ENCODE results near the gene EDN2.

The EDN2 gene

GRCh38 chr1:41523071-41523470, 38.6 kb upstream of the EDN2 start:
- no peaks in the 10 kb centered on the region for H3K36me3 ChIP-seq (ENCODE audit: control insufficient read depth, low read length)
- H3K9me2 ChIP-seq (replicated peaks; ENCODE audit: control insufficient read depth, low read length), result no peaks in the 10 kb centered on the region
- no peaks in the 10 kb centered on the region for H3K79me2 ChIP-seq (ENCODE audit: control insufficient read depth, low read length)
- TF ChIP-seq EZH2phosphoT487 (IDR thresholded peaks at IDR 0.05; ENCODE audit: borderline replicate concordance, low read length), result no peak
- TF ChIP-seq CTCF (IDR thresholded peaks at IDR 0.05; ENCODE audit: low read depth, low read length, poor library complexity, severe bottlenecking), result no peak
- H3K4me3 ChIP-seq (ENCODE audit: low read length), result no peak overlapping the region
- no peaks in the 10 kb centered on the region for H4K20me1 ChIP-seq (ENCODE audit: control insufficient read depth, insufficient read depth, low read depth, low read length)
- H3F3A ChIP-seq (ENCODE audit: control insufficient read depth, insufficient read depth), result no peaks in the 10 kb centered on the region
- no peaks in the 10 kb centered on the region for H3K27me3 ChIP-seq (ENCODE audit: control insufficient read depth, low read length)
- peaks cover 14% of the 10 kb centered on the region; the same call in 1 of the 2 replicates for H3K9me3 ChIP-seq (ENCODE audit: control insufficient read depth, insufficient read depth, low read length)
- no peaks in the 10 kb centered on the region for H3K4me1 ChIP-seq (ENCODE audit: control insufficient read depth, low read length)
- H3K27ac ChIP-seq (ENCODE audit: low read depth, low read length), result no peak overlapping the region
- H3K4me2 ChIP-seq (ENCODE audit: low read length), result no peak overlapping the region

GRCh38 chr1:41521766-41522165, 37.3 kb upstream of the EDN2 start:
- no peak overlapping the region for H3K4me3 ChIP-seq (ENCODE audit: low read length)
- H3K36me3 ChIP-seq (ENCODE audit: control insufficient read depth, low read length), result no peaks in the 10 kb centered on the region
- no peaks in the 10 kb centered on the region for H3K4me1 ChIP-seq (ENCODE audit: control insufficient read depth, low read length)
- no peaks in the 10 kb centered on the region for H3K79me2 ChIP-seq (ENCODE audit: control insufficient read depth, low read length)
- peaks cover under 1% of the 10 kb centered on the region; the same call in 1 of the 2 replicates for H3K9me3 ChIP-seq (ENCODE audit: control insufficient read depth, insufficient read depth, low read length)
- no peak overlapping the region for H3K4me2 ChIP-seq (ENCODE audit: low read length)
- H3K27me3 ChIP-seq (ENCODE audit: control insufficient read depth, low read length), result no peaks in the 10 kb centered on the region; the same call in 1 of the 2 replicates
- no peak for TF ChIP-seq EZH2phosphoT487 (IDR thresholded peaks at IDR 0.05; ENCODE audit: borderline replicate concordance, low read length)
- no peak for TF ChIP-seq CTCF (IDR thresholded peaks at IDR 0.05; ENCODE audit: low read depth, low read length, poor library complexity, severe bottlenecking)
- no peaks in the 10 kb centered on the region for H3K9me2 ChIP-seq (replicated peaks; ENCODE audit: control insufficient read depth, low read length)
- no peaks in the 10 kb centered on the region for H4K20me1 ChIP-seq (ENCODE audit: control insufficient read depth, insufficient read depth, low read depth, low read length)
- no peaks in the 10 kb centered on the region for H3F3A ChIP-seq (ENCODE audit: control insufficient read depth, insufficient read depth)
- H3K27ac ChIP-seq (ENCODE audit: low read depth, low read length), result no peak overlapping the region

GRCh38 chr1:41520951-41521752, 36.7 kb upstream of the EDN2 start:
- Histone ChIP-seq H4K20me1 (ENCODE audit: control insufficient read depth, insufficient read depth, low read depth, low read length) (no peaks in the 10 kb centered on the region), H3K27ac (ENCODE audit: low read depth, low read length) (no peak overlapping the region), H3K79me2 (ENCODE audit: control insufficient read depth, low read length) (no peaks in the 10 kb centered on the region), H3K27me3 (ENCODE audit: control insufficient read depth, low read length) (no peaks in the 10 kb centered on the region; the same call in none of the 2 replicates), H3K9me2 (replicated peaks; ENCODE audit: control insufficient read depth, low read length) (no peaks in the 10 kb centered on the region), H3K4me3 (ENCODE audit: low read length) (no peak overlapping the region), H3K4me1 (ENCODE audit: control insufficient read depth, low read length) (peaks cover 5% of the 10 kb centered on the region), H3K36me3 (ENCODE audit: control insufficient read depth, low read length) (no peaks in the 10 kb centered on the region), H3K9me3 (ENCODE audit: control insufficient read depth, insufficient read depth, low read length) (no peaks in the 10 kb centered on the region), H3K4me2 (ENCODE audit: low read length) (no peak overlapping the region), H3F3A (ENCODE audit: control insufficient read depth, insufficient read depth) (no peaks in the 10 kb centered on the region)
- TF ChIP-seq CTCF (IDR thresholded peaks at IDR 0.05; ENCODE audit: low read depth, low read length, poor library complexity, severe bottlenecking), result no peak
- no peak for TF ChIP-seq EZH2phosphoT487 (IDR thresholded peaks at IDR 0.05; ENCODE audit: borderline replicate concordance, low read length)

Data from DOHH2 (cell line).